GM19099 (cell line): ENCODE data around the gene ZBTB42.

Experiments
- POLR2A ChIP-seq: IDR thresholded peaks from 3 replicates; pipeline ENCODE4 v1.6.1; 2011; ENCODE audit warnings: low read depth; ENCODE audit not compliant: insufficient read length; ENCODE audit errors: extremely low read depth

Gene ZBTB42

GRCh38 chr14:104784846-104785707 lies 15.8 kb upstream of the ZBTB42 start:
- no peak for TF ChIP-seq POLR2A

- no peak for TF ChIP-seq POLR2A
These were observed 15.2 kb upstream of the ZBTB42 start for GRCh38 chr14:104785708-104786080.

GRCh38 chr14:104786091-104786586 lies 14.8 kb upstream of the ZBTB42 start:
- TF ChIP-seq POLR2A: no peak

GRCh38 chr14:104786726-104787675 lies 13.9 kb upstream of the ZBTB42 start:
- no peak for TF ChIP-seq POLR2A

- no peak for TF ChIP-seq POLR2A
These were observed 13.2 kb upstream of the ZBTB42 start for GRCh38 chr14:104787736-104788135.

- TF ChIP-seq POLR2A: no peak
These were observed 12.6 kb upstream of the ZBTB42 start for GRCh38 chr14:104788161-104788818.

GRCh38 chr14:104788873-104789663 lies 11.8 kb upstream of the ZBTB42 start:
- no peak for TF ChIP-seq POLR2A

- no peak for TF ChIP-seq POLR2A
These were observed 10.9 kb upstream of the ZBTB42 start for GRCh38 chr14:104789752-104790743.

GRCh38 chr14:104791425-104791824 lies 9.5 kb upstream of the ZBTB42 start:
- TF ChIP-seq POLR2A: no peak

- no peak for TF ChIP-seq POLR2A
These were observed 8.6 kb upstream of the ZBTB42 start for GRCh38 chr14:104792101-104792884.

- no peak for TF ChIP-seq POLR2A
These were observed 7.8 kb upstream of the ZBTB42 start for GRCh38 chr14:104792945-104793702.

- no peak for TF ChIP-seq POLR2A
These were observed 7.3 kb upstream of the ZBTB42 start for GRCh38 chr14:104793703-104793959.
